GM12865 (cell line): ENCODE data around the gene CTNNA3.
"Not testable (repeated sequence)": the region's sequence is repeated elsewhere in the genome, so short reads cannot be mapped to it uniquely, and the experiment has no call there.

Experiments
- DNase-seq: peaks from one replicate; pipeline ENCODE4 v3.0.0; 2010; ENCODE audit warnings: low read depth
- H3K4me3 ChIP-seq: 2 replicates; pipeline ENCODE4 v1.5.1; 2011; ENCODE audit warnings: mild to moderate bottlenecking, low read depth, low read length, control low read depth
- CTCF ChIP-seq: IDR thresholded peaks from 2 replicates; pipeline ENCODE4 v1.5.1; 2011; ENCODE audit warnings: low read length, control low read depth, low read depth, inconsistent platforms; ENCODE audit not compliant: insufficient read depth; ENCODE audit errors: missing control alignments

CTNNA3 gene

GRCh38 chr10:66349726-66350125 is 1346.3 kb downstream of the CTNNA3 start:
- TF ChIP-seq CTCF: no peak
- H3K4me3 ChIP-seq: no peak overlapping the region
- no peak for DNase-seq

- H3K4me3 ChIP-seq: no peak overlapping the region
- no peak for DNase-seq
- TF ChIP-seq CTCF: no peak
These were observed 1346.9 kb downstream of the CTNNA3 start for GRCh38 chr10:66349076-66349475.

GRCh38 chr10:66337211-66337610 is 1358.8 kb downstream of the CTNNA3 start:
- no peak overlapping the region for H3K4me3 ChIP-seq
- TF ChIP-seq CTCF: no peak
- no peak for DNase-seq

- no peak overlapping the region for H3K4me3 ChIP-seq
- DNase-seq: no peak
- TF ChIP-seq CTCF: no peak
These were observed 1359.2 kb downstream of the CTNNA3 start for GRCh38 chr10:66336791-66337190.

- H3K4me3 ChIP-seq, DNase-seq: not testable (repeated sequence)
These were observed 1360.2 kb downstream of the CTNNA3 start for GRCh38 chr10:66335753-66336152.

- TF ChIP-seq CTCF: no peak
- DNase-seq: no peak
- H3K4me3 ChIP-seq: no peak overlapping the region
These were observed 1366.8 kb downstream of the CTNNA3 start for GRCh38 chr10:66329147-66329546.

- no peak for TF ChIP-seq CTCF
- no peak for DNase-seq
- H3K4me3 ChIP-seq: no peak overlapping the region
These were observed 1369.1 kb downstream of the CTNNA3 start for GRCh38 chr10:66326876-66327275.
